Measurements from ENCODE around the gene RINL. TPM values are rescaled to one million over a fixed set of nuclear protein-coding genes. Genes with fewer than 3 reads are reported as not detected.

Gene RINL
- total RNA-seq, 2 donors from 2014 or later: 3.6 to 5.1 TPM

GRCh38 chr19:38900743-38901190 lies 22.7 kb upstream of the RINL start:
- H3K4me1 ChIP-seq: no peaks in the 10 kb centered on the region
- H3K4me3 ChIP-seq: no peak overlapping the region
- no peaks in the 10 kb centered on the region for H3K36me3 ChIP-seq
- no peak for DNase-seq
- H3K27ac ChIP-seq: no peak overlapping the region
- intact Hi-C loops (cut with DNase I): no loop called here
- H3K9ac ChIP-seq (ENCODE audit: low read depth in 2 of 2, low read length in 2 of 2): no peak overlapping the region
- TF ChIP-seq CTCF (IDR thresholded peaks at IDR 0.05): no peak
- H3K9me3 ChIP-seq: no peaks in the 10 kb centered on the region
- no peaks in the 10 kb centered on the region for H3K27me3 ChIP-seq

GRCh38 chr19:38900202-38900629 lies 22.1 kb upstream of the RINL start:
- Histone ChIP-seq H3K4me3 (peak overlapping the region; percentile 90), H3K4me1 (no peaks in the 10 kb centered on the region), H3K27me3 (no peaks in the 10 kb centered on the region), H3K9me3 (no peaks in the 10 kb centered on the region), H3K36me3 (no peaks in the 10 kb centered on the region), H3K27ac (peak overlapping the region; percentile 81), H3K9ac (ENCODE audit: low read depth in 2 of 2, low read length in 2 of 2) (peak overlapping the region; percentile 81 to 95)
- DNase-seq: no peak
- intact Hi-C loops (cut with DNase I): no loop called here
- no peak for TF ChIP-seq CTCF (IDR thresholded peaks at IDR 0.05)

- no peak for TF ChIP-seq CTCF (IDR thresholded peaks at IDR 0.05)
- peak; percentile 100 for DNase-seq
- peak within 1 kb of the TSS; percentile 90 for H3K4me3 ChIP-seq
- intact Hi-C loops (cut with DNase I): no loop called here
- H3K9me3 ChIP-seq: no peaks in the 10 kb centered on the region
- H3K9ac ChIP-seq (ENCODE audit: low read depth in 2 of 2, low read length in 2 of 2): peak within 1 kb of the TSS; percentile 86 to 95
- peak within 1 kb of the TSS; percentile 81 for H3K27ac ChIP-seq
- H3K27me3 ChIP-seq: no peaks in the 10 kb centered on the region
- H3K4me1 ChIP-seq: no peaks in the 10 kb centered on the region
- H3K36me3 ChIP-seq: no peaks in the 10 kb centered on the region
Measured at GRCh38 chr19:38899447-38900201, 21.5 kb upstream of the RINL start, which contains the start of the genes NFKBIB and SIRT2. Gene NFKBIB, plus strand, starts transcription at chr19:38899969. Its CDS starts 64 bp downstream, at chr19:38900033. Gene SIRT2, minus strand, starts transcription at chr19:38899618. Its CDS starts 97 bp downstream, at chr19:38899521.

DNA sequence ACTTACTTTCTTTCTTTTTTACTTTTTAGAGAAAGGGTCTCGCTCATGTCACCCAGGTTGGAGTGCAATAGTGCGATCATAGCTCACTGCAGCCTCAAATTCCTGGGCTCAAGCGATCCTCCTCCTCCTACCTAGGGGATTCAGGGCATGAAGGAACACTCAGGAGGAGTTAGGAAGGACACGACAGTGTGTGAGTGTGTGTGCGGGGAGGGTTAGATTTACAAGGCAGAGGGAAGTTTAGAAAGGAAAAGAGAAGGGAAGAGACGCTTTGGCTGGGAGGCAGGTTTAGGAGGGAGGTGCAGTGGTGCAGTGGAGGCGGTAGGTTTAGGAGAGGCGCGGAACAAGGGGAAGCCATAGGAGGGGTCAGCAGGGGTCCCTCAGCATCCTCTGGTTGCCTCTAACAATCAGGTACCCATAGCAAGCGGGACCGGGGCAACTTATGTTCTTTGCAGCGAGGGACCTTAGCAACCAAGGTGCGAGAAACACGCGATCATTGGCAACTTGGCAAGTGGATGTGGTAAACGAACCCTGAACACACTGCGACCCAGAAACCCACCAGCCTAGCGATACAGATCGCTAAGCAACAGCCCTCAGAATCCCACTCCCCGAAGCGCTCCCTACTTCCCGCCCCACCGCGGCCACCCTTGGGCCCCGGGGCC lies 20.8 kb upstream of the RINL start:
- DNase-seq: peak; percentile 40

More for the DNA sequence above, 20.8 kb upstream of the RINL start:
- Histone ChIP-seq H3K9me3 (no peaks in the 10 kb centered on the region), H3K4me1 (no peaks in the 10 kb centered on the region), H3K9ac (ENCODE audit: low read depth in 2 of 2, low read length in 2 of 2) (peak overlapping the region; percentile 86 to 95), H3K36me3 (no peaks in the 10 kb centered on the region), H3K27ac (peak overlapping the region; percentile 81), H3K27me3 (no peaks in the 10 kb centered on the region), H3K4me3 (peak overlapping the region; percentile 90)
- no peak for TF ChIP-seq CTCF (IDR thresholded peaks at IDR 0.05)
- intact Hi-C loops (cut with DNase I): no loop called here
